Measurements from ENCODE around the gene PDE12.

The PDE12 gene, protein sequence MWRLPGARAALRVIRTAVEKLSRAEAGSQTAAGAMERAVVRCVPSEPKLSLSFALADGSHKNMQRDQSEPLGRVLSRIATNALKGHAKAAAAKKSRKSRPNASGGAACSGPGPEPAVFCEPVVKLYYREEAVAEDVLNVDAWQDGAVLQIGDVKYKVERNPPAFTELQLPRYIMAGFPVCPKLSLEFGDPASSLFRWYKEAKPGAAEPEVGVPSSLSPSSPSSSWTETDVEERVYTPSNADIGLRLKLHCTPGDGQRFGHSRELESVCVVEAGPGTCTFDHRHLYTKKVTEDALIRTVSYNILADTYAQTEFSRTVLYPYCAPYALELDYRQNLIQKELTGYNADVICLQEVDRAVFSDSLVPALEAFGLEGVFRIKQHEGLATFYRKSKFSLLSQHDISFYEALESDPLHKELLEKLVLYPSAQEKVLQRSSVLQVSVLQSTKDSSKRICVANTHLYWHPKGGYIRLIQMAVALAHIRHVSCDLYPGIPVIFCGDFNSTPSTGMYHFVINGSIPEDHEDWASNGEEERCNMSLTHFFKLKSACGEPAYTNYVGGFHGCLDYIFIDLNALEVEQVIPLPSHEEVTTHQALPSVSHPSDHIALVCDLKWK

GRCh38 chr3:57555738-57556458 is at the start of gene PDE12:
TSS of gene PDE12 (plus strand) at chr3:57556274. CDS start at chr3:57556380, 106 bp downstream.
- H3K27ac ChIP-seq: peak within 1 kb of the TSS; percentile 84
- DNase-seq (ENCODE audit: low read depth, low spot score): peak; percentile 62

DNA sequence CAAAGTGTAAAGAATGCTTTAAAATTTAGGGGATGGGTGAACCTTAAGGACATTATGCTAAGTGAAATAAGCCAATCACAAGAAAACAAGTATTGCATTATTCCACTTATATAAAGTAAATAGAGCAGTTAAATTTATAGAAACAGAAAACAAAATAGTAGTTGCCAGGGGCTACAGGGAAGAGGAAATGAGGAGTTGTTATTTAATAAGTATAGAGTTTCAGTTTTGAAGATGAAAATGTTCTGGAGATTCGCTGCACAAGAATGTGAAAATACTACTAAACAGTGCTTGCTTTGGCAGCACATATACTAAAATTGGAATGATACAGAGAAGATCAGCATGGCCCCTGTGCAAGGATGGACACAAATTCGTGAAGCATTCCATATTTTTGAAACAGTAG is 43.9 kb upstream of the PDE12 start:
- no peak for DNase-seq (ENCODE audit: low read depth, low spot score)
- no peak overlapping the region for H3K27ac ChIP-seq

- no peak overlapping the region for H3K27ac ChIP-seq
- no peak for DNase-seq (ENCODE audit: low read depth, low spot score)
Observed at GRCh38 chr3:57518276-57518915, 37.7 kb upstream of the PDE12 start.

- no peak overlapping the region for H3K27ac ChIP-seq
- DNase-seq (ENCODE audit: low read depth, low spot score): no peak
Observed at GRCh38 chr3:57530071-57530608, 25.9 kb upstream of the PDE12 start.

DNA sequence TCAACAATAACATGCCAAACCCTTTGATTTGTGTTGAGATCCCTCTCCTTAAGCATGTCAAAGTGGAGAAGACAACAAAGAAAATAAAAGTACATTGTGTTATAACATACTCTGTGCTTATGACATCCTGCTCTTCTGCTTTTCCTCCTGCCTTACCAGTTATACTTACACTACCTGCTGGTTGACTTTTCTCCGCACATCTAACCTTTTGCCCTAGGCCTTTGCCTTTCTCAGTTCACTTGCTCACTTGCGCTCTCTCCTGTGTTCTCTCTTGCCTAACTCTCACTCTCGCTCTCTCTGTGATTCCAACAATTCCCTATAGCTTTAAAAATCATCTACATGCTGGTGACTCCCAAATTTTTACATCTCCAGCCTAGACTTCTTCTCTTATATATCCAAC is 17.6 kb upstream of the PDE12 start:
- DNase-seq (ENCODE audit: low read depth, low spot score): no peak
- no peak overlapping the region for H3K27ac ChIP-seq

DNA sequence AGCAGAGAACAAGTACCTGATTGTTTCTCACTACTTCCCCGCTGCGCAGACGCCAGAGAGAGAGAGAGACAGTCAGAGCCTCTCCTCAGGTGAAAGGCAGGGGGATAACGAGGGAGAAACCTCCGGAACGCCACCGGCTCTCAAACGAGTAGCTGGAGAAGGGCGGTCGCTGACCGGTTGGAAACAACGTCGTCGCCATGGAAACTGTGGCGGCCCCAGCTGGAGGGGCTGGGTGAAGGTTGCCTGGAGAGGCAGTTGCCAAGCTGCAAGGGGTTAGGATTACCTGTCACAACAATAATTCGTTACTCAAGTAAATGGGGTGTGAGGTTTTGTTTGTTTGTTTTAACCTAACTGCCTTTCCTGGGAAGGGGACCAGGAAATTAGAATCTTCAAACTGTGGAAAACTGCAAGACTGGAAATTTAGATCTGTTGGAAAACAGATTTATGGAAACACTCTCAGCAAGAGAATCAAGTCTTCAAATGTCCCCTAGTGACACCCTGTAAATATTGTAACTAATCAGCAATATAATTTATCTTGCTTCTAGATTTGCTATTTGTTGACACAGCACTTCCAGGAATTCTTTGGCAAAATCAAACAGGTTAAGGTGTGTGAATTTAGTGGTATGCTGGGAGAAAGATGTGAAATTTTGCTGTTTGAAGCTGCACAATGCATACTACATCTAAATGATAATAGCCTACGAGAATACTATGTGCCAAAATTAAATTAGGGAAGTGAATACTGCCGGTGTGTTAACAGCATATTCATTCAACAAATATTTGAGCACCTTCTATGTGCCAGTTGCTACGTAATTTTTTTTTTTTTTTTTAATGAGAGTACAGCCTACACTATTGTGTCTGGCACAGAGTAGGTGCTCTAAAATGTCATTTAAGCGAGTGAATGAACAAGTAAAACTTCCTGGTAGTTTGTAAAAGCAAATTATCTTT is 11.6 kb upstream of the PDE12 start, which contains the start of gene DNAH12:
Gene DNAH12 (minus strand): TSS at position 164 of the 945 bp plus-strand sequence. CDS start 1,474 bp downstream, outside the sequence.
- no peak within 1 kb of the TSS for H3K27ac ChIP-seq
- DNase-seq (ENCODE audit: low read depth, low spot score): no peak

DNA sequence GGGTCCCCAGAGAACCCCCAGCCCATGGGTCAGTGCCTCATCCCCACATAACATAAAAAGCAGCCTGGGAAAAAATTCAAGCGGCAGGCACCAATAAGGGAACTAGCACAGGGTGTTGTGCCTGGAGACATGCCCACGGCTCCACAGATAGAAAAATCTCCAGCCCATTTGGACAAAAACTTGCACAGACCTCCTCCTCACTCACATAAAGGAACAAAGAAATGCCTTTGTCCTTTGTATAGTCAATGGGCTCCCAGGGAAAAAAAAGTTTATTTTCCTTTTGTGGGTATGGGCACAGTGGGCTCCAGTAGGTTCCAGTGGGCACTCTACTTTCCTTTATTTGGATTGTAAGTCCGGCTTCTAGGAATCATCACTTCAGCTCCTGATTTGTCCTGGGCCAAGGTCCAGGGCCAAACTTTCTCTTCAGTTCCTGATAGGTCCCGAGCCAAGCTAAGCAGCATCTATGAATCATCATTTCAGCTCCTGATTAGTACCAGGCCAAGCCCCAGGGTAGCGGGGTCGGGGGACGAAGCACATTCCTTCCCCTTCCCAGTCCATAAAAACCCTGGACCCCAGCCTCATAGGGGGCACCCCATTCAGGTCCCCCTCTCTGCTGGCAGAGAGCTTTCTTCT is 10.3 kb upstream of the PDE12 start:
- no peak overlapping the region for H3K27ac ChIP-seq
- no peak for DNase-seq (ENCODE audit: low read depth, low spot score)

GRCh38 chr3:57546616-57547015 is 9.5 kb upstream of the PDE12 start:
- H3K27ac ChIP-seq: no peak overlapping the region
- no peak for DNase-seq (ENCODE audit: low read depth, low spot score)

GRCh38 chr3:57555306-57555705 is 768 bp upstream of the PDE12 start:
- peak overlapping the region; percentile 84 for H3K27ac ChIP-seq
- DNase-seq (ENCODE audit: low read depth, low spot score): no peak

DNA sequence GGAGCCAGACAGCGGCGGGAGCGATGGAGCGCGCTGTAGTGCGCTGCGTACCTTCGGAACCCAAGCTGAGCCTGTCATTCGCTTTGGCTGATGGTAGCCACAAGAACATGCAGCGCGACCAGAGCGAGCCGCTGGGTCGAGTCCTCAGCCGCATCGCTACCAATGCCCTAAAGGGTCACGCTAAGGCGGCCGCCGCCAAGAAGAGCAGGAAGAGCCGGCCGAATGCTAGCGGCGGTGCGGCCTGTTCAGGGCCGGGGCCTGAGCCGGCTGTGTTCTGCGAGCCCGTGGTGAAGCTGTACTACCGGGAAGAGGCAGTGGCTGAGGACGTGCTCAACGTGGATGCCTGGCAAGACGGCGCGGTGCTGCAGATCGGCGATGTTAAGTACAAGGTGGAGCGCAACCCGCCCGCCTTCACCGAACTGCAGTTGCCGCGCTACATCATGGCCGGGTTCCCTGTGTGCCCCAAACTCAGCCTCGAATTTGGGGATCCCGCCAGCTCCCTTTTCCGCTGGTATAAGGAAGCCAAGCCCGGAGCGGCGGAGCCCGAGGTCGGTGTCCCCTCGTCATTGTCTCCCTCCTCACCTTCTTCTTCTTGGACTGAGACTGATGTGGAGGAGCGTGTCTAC is 498 bp downstream of the PDE12 start:
- no peak for DNase-seq (ENCODE audit: low read depth, low spot score)
- peak overlapping the region; percentile 84 for H3K27ac ChIP-seq

- H3K27ac ChIP-seq: peak overlapping the region; percentile 84
- DNase-seq (ENCODE audit: low read depth, low spot score): no peak
Observed at GRCh38 chr3:57557085-57557537, 1.0 kb downstream of the PDE12 start.

GRCh38 chr3:57559526-57559925 is 3.5 kb downstream of the PDE12 start:
- no peak for DNase-seq (ENCODE audit: low read depth, low spot score)
- H3K27ac ChIP-seq: no peak overlapping the region

DNA sequence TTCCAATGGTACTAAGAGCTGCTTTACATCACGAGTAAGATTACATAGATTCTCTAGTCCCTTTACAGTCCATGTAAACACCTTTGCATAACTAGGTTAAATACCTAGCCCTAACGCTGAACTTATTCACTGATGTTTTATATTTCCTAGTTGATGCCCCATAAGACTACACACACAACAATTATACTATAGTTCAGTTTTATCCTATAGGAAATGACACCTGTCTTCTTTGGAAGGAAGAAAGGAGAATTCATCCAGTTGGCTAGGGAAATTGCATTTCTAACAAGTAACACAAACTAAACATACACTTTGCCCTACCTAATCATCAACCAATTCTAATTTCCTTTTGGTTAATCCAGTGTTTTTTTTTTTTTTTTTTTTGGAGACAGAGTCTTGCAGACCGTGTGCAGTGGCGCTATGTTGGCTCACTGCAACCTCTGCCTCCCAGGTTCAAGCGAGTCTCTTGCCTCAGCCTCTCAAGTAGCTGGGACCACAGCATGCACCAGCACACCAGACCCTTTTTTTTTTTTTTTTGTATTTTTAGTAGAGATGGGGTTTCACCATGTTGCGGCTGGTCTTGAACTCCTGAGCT is 13.9 kb downstream of the PDE12 start:
- H3K27ac ChIP-seq: no peak overlapping the region
- no peak for DNase-seq (ENCODE audit: low read depth, low spot score)

DNA sequence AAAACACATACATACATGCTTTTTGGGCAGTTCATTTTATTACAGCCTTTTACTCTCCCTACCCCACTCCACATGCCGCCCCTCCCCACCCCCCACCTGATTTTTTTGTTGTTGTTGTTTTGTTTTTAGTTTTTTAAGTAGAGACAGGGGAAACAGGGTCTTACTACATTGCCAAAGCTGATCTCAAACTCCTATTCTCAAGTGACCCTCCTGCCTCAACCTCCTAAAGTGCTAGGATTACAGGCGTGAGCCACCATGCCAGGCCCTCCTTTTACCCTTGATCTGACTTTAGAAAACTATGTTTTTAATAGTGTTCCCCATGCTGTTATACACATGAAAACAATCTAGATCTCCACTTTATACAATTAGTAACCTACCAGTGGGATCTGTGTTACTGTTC is 14.8 kb downstream of the PDE12 start:
- H3K27ac ChIP-seq: no peak overlapping the region
- DNase-seq (ENCODE audit: low read depth, low spot score): no peak

DNA sequence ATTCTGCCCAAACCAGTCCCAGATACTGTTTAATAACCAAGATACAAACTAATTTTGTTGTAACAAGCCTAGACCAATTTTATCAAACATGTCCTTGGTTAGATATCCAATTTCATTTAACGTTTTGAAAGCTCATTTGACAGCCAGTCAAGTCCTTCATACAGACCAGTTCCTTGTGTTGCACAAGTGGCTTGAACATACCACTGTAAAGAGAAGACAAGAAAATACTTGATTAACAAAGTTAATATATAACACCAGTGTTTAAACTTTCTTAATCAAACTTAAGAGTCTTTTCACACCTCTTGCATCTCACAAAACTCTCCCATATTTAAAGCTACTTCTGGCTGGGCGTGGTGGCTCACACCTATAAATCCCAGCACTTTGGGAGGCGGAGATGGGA is 16.0 kb downstream of the PDE12 start:
- no peak for DNase-seq (ENCODE audit: low read depth, low spot score)
- H3K27ac ChIP-seq: no peak overlapping the region

DNA sequence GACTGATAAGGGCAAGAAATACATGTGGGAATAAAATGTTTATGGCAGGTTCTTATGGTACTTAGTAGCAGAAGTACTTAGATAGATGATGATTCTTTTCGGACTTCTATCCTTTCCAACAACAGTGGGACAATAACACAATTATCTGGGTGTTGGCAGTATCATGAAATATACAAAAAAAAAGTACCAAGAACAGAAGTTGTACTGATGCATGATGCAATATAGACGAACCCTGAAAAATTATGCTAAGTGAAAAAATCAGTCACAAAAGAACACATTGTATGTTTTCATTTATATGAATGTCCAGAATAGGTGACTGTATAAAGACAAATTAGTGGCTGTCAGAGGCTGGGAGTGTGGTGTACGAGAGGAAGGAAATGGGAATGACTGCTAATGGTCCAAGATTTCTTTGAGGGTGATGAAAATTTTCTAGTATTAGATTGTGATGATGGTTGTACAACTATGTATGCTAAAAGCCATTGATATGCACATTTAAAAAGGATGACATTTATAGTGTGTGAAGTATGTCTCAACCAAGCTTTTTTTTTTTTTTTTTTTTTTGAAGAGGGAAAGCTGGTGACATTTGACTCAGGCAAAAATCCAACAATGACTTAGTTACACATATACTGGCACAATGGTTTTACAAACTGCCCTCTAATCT is 20.0 kb downstream of the PDE12 start:
- no peak for DNase-seq (ENCODE audit: low read depth, low spot score)
- H3K27ac ChIP-seq: no peak overlapping the region

DNA sequence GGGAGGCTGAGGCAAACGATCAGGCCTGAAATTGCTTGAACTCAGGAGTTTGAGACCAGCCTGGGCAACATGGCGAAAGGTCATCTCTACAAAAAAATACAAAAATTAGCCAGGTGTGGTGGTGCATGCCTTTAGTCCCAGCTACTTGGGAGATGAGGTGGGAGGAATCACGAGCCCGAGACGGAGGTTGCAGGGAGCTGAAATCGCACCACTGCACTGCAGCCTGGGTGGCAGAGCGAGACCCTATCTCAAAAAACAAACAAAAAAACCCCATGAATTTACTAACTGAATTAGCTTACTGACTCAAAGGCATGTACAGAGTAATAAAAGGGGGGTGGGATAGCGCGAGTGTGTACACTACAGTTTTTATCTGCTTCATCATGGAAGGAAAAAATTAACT is 21.7 kb downstream of the PDE12 start:
- H3K27ac ChIP-seq: no peak overlapping the region
- DNase-seq (ENCODE audit: low read depth, low spot score): no peak
